MM.1S (cell line): ENCODE data around the gene FNIP2.
A peak's percentile ranks its signal among the peaks of the same experiment; 100 is the strongest.
"Not testable (repeated sequence)": the region's sequence is repeated elsewhere in the genome, so short reads cannot be mapped to it uniquely, and the experiment has no call there.

Source experiments
- DNase-seq: peaks from one replicate; pipeline ENCODE4 v3.0.0-alpha.2; 2015
- H2AFZ ChIP-seq: fragments of 300-600 bp; sonication (generic); 2 replicates; pipeline ENCODE4 v1.6.0; 2016; ENCODE audit warnings: antibody characterized with exemption, low read length
- H3F3A ChIP-seq: fragments of 300-600 bp; sonication (generic); 2 replicates; pipeline ENCODE4 v1.6.1; 2016; ENCODE audit warnings: mild to moderate bottlenecking, antibody characterized with exemption, low read length, moderate library complexity, mixed read lengths; ENCODE audit not compliant: insufficient read depth
- H3K27ac ChIP-seq: fragments of 300-600 bp; sonication (generic); 2 replicates; pipeline ENCODE4 v1.5.1; 2016; ENCODE audit warnings: mild to moderate bottlenecking, low read length
- H3K27me3 ChIP-seq: fragments of 300-600 bp; sonication (generic); replicated peaks from 2 replicates; pipeline ENCODE4 v1.6.0; 2016; ENCODE audit warnings: low read length; ENCODE audit not compliant: insufficient read depth
- H3K36me3 ChIP-seq: fragments of 300-600 bp; sonication (generic); replicated peaks from 2 replicates; pipeline ENCODE4 v1.6.1; 2016; ENCODE audit warnings: mild to moderate bottlenecking, low read length, mixed read lengths; ENCODE audit not compliant: insufficient read depth
- H3K4me1 ChIP-seq: fragments of 300-600 bp; sonication (generic); 2 replicates; pipeline ENCODE4 v1.6.1; 2016; ENCODE audit warnings: low read length, mixed read lengths
- H3K4me2 ChIP-seq: fragments of 300-600 bp; sonication (generic); 2 replicates; pipeline ENCODE4 v1.6.0; 2016; ENCODE audit warnings: low read depth, low read length
- H3K4me3 ChIP-seq: fragments of 300-600 bp; sonication (generic); 2 replicates; pipeline ENCODE4 v1.5.1; 2016; ENCODE audit warnings: low read length, mixed read lengths
- H3K79me2 ChIP-seq: fragments of 300-600 bp; sonication (generic); 2 replicates; pipeline ENCODE4 v1.6.1; 2016; ENCODE audit warnings: mixed run types, low read length, mixed read lengths
- H3K9ac ChIP-seq: fragments of 300-600 bp; sonication (generic); 2 replicates; pipeline ENCODE4 v1.6.1; 2016; ENCODE audit warnings: low read length, mixed read lengths
- H3K9me2 ChIP-seq: fragments of 300-600 bp; sonication (generic); replicated peaks from 2 replicates; pipeline ENCODE4 v1.6.1; 2016; ENCODE audit warnings: mild to moderate bottlenecking, low read length, mixed read lengths; ENCODE audit not compliant: insufficient read depth
- H3K9me3 ChIP-seq: fragments of 300-600 bp; sonication (generic); replicated peaks from 2 replicates; pipeline ENCODE4 v1.6.1; 2016; ENCODE audit warnings: mild to moderate bottlenecking, low read length, mixed read lengths; ENCODE audit not compliant: insufficient read depth
- H4K20me1 ChIP-seq: fragments of 300-600 bp; sonication (generic); 2 replicates; pipeline ENCODE4 v1.6.1; 2016; ENCODE audit warnings: mild to moderate bottlenecking, low read length, moderate library complexity, mixed read lengths; ENCODE audit not compliant: insufficient read depth
- EZH2 ChIP-seq: fragments of 300-600 bp; sonication (generic); optimal IDR thresholded peaks from 2 replicates; pipeline ENCODE3; 2017; ENCODE audit warnings: low read depth, mild to moderate bottlenecking, antibody characterized with exemption, low read length, mixed read lengths
- EZH2phosphoT487 ChIP-seq: fragments of 300-600 bp; sonication (generic); IDR thresholded peaks from 2 replicates; pipeline ENCODE4 v1.6.1; 2018; ENCODE audit warnings: antibody characterized with exemption, low read length
- TF ChIP-seq, protein P1 (sequence below): fragments of 300-600 bp; sonication (generic); IDR thresholded peaks from 2 replicates; pipeline ENCODE4 v1.5.1; 2016; ENCODE audit warnings: antibody characterized with exemption, low read length, mixed read lengths

FNIP2 gene

DNA sequence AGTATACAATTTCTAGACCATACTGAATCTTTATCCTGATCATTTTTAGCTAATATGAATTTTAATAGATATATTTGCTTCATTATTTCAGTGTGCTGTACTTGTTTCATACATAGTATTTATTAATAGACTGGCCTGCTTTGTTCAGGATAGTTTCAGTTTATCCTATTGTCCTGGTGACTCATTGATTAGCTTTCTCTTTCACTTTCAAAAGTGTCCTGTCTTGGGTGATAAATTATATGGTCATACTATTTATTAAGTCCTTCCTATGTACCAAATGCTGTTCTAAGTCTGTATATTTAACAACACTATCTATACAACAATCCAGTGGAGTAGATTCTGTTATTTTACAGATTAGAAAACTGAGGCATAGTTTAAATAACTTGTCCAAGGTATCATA is 180.3 kb downstream of the FNIP2 start:
- Histone ChIP-seq H3K9me3 (no peaks in the 10 kb centered on the region), H3K79me2 (no peaks in the 10 kb centered on the region), H3K4me1 (peaks cover 15% of the 10 kb centered on the region), H2AFZ (no peak overlapping the region), H3K9me2 (no peaks in the 10 kb centered on the region), H3K4me3 (no peak overlapping the region), H3K36me3 (no peaks in the 10 kb centered on the region), H3K9ac (no peak overlapping the region), H3K27ac (peak overlapping the region; percentile 11; the same call in 1 of the 2 replicates), H3K4me2 (peak overlapping the region; percentile 32), H4K20me1 (no peaks in the 10 kb centered on the region), H3K27me3 (no peaks in the 10 kb centered on the region), H3F3A (no peaks in the 10 kb centered on the region)
- TF ChIP-seq, protein P1, sequence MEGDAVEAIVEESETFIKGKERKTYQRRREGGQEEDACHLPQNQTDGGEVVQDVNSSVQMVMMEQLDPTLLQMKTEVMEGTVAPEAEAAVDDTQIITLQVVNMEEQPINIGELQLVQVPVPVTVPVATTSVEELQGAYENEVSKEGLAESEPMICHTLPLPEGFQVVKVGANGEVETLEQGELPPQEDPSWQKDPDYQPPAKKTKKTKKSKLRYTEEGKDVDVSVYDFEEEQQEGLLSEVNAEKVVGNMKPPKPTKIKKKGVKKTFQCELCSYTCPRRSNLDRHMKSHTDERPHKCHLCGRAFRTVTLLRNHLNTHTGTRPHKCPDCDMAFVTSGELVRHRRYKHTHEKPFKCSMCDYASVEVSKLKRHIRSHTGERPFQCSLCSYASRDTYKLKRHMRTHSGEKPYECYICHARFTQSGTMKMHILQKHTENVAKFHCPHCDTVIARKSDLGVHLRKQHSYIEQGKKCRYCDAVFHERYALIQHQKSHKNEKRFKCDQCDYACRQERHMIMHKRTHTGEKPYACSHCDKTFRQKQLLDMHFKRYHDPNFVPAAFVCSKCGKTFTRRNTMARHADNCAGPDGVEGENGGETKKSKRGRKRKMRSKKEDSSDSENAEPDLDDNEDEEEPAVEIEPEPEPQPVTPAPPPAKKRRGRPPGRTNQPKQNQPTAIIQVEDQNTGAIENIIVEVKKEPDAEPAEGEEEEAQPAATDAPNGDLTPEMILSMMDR: no peak
- TF ChIP-seq EZH2 (no peak), EZH2phosphoT487 (no peak)
- peak; percentile 66 for DNase-seq

DNA sequence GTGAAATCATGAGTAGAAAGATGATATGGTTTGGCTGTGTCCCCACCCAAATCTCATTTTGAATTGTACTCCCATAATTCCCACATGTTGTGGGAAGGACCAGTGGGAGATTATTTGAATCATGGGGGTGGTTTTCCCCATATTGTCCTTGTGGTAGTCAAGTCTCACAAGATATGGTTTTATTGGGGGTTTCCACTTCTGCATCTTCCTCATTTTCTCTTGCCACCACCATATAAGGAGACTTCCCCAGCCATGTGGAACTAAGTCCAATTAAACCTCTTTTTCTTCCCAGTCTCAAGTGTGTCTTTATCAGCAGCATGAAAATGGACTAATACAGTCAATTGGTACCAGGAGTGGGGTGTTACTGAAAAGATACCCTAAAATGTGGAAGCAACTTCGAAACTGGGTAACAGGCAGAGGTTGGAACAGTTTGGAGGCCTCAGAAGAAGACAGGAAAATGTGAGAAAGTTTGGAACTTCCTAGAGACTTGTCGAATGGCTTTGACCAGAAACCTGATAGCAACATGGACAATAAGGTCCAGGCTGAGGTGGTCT is 183.5 kb downstream of the FNIP2 start:
- not testable (repeated sequence) for H3K4me3 ChIP-seq, H3K9me2 ChIP-seq, H3K27ac ChIP-seq, DNase-seq, H3K79me2 ChIP-seq, H3F3A ChIP-seq, H3K36me3 ChIP-seq, H3K9ac ChIP-seq, H4K20me1 ChIP-seq, H3K27me3 ChIP-seq, H3K4me2 ChIP-seq, H3K9me3 ChIP-seq, H2AFZ ChIP-seq
- H3K4me1 ChIP-seq: peaks cover 15% of the 10 kb centered on the region

DNA sequence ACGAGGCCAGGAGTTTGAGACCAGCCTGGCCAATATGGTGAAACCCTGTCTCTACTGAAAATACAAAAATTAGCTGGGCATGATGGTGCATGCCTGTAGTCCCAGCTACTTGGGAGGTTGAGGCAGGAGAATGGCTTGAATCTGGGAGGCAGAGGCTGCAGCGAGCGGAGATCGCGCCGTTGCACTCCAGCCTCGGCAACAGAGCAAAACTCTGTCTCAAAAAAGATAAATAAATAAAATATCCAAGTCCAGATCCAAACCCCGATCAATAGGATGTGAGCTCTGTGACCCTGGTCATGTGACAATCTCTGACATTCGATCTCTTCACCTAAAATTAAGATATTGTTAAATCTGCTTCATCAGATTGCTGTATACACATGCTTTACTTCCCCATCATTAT is 187.5 kb downstream of the FNIP2 start:
- not testable (repeated sequence) for H3K27me3 ChIP-seq, DNase-seq, H3K4me3 ChIP-seq, H4K20me1 ChIP-seq, H3K9me2 ChIP-seq, H3K9me3 ChIP-seq, H3K79me2 ChIP-seq, H3K4me1 ChIP-seq, H3F3A ChIP-seq, H3K36me3 ChIP-seq, H3K27ac ChIP-seq, H3K9ac ChIP-seq, H2AFZ ChIP-seq, H3K4me2 ChIP-seq

DNA sequence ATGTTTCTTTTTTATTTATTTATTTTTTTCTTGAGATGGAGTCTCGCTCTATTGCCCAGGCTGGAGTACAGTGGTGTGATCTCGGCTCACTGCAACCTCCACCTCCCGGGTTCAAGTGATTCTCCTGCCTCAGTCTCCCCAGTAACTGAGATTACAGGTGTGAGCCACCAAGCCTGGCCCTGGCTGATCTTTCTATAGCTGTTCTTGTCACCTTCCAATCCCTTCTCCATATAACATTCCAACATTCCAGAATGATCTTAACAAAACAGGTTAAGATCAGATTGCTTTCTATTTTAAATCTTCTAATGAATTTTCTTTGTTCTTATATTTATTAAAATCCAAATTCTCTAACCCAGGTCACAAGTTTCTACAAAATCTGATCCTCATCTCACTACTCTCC is 188.1 kb downstream of the FNIP2 start:
- not testable (repeated sequence) for H3K9ac ChIP-seq, H4K20me1 ChIP-seq, H3K79me2 ChIP-seq, H2AFZ ChIP-seq, H3K27ac ChIP-seq, H3K27me3 ChIP-seq, H3K9me3 ChIP-seq, DNase-seq, H3K4me3 ChIP-seq, H3K36me3 ChIP-seq, H3F3A ChIP-seq, H3K4me1 ChIP-seq, H3K4me2 ChIP-seq, H3K9me2 ChIP-seq
